SH-SY5Y (cell line): ENCODE data around the gene UNC79.

Source experiments
- GATA2 ChIP-seq: IDR thresholded peaks from 2 replicates; pipeline ENCODE4 v1.6.1; 2011; ENCODE audit warnings: mild to moderate bottlenecking, low read depth, low read length
- GATA3 ChIP-seq: IDR thresholded peaks from 2 replicates; pipeline ENCODE4 v1.6.1; 2011; ENCODE audit warnings: low read depth, mild to moderate bottlenecking, low read length, moderate library complexity

DNA sequence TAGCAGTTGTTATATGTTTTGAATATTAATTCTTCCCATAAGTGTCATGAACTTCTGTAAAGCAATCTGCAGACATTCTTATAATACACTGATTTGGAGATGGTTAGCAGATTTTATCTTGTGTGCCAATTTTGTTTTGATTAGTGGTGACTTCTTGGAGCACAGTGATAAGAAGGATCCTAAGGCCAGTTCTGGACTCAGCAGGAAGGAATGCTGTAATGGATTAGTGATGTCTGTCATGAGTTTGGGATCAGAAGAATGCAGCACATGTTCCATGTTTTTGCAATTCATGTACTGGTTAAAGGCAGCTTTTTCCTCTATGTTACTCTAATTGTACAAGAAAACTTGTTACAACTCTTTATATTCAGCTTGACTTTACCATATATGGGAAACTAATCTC lies 91.5 kb downstream of the UNC79 start:
- TF ChIP-seq GATA2 (no peak), GATA3 (no peak)
